M059J (cell line): Measurements from ENCODE around the gene NSL1. TPM values are rescaled to one million over a fixed set of nuclear protein-coding genes. Genes with fewer than 3 reads are reported as not detected.

Experiments used
- DNase-seq: peaks from one replicate; pipeline ENCODE4 v3.0.0-alpha.2; 2012; ENCODE audit warnings: low read depth
- total RNA-seq: library from RNA; depleted of rRNA; stranded (reverse); fragments of >200 nt; shearing (Covaris generic); gene quantifications from 2 replicates; pipeline ENCODE4 v1.2.3, GENCODE V29; 2014; rRNA removed

The NSL1 gene
- total RNA-seq, 1 experiment from 2014 or later = 87.9 TPM

DNA sequence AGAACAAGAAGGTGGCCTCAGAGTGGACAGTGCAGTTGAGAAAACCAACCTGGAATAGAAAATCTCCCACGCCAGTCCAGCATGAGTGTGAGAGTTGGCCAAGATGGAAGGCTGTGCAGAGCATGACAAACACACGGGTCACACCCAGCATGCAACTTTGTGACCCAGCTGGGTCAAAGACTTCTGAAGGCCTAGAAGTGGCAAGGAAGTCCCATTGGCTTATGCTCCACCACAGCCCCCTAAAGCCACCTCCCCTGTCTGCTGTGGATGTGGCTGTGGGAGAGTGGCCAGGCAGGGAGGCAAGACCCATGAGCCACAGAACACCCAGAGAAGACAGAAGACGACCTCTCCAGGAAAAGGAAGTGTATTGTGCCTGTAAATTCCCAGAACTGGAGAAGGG, 105.5 kb downstream of the NSL1 start:
- DNase-seq = no peak

DNA sequence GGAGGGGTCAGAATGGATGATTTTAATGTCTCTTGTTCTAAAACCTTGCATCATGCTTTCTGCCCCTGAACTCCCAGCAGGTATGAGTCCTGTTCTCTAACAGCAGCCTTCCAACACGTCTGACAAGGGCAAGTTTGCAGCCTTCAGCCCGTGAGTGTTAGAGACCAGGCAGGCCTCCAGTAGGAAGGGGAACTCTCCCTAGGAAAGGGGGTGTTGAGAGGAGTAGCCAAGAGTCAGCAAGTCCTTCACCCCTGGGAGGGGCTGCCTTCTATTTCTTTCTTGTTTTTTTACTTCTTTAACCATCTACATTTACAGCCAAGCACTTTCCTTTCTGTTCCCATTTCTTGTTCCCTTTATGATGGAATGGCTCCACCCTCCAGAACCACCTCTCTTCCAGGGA, 106.1 kb downstream of the NSL1 start:
- DNase-seq = no peak

DNA sequence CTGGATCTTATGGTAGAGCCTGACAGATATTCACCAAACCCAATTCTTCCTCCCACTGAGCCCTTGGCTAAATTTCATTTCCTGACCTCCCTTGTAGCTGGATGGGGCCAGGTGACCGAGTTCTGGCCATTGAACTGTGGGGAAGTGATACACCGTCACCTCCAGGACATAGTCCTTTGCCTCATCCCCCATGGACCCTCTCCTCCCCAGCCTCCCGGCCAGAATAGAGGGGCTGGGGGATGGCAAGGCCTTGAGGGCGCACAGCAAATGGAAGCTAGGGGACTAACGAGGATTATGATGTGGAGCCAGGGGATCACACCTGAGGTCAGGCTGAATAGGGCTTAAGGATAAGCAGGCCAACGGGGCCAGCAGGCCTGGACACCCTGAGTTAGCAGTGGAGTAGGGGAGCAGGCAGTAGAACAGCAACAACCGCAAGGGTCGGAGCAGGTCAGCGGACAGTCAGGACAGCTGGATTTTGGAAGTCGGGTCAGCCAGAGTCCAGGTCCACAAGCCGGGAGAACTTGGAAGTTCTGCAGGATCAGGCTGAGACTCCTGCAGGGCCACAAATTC, 107.0 kb downstream of the NSL1 start:
- DNase-seq = no peak

DNA sequence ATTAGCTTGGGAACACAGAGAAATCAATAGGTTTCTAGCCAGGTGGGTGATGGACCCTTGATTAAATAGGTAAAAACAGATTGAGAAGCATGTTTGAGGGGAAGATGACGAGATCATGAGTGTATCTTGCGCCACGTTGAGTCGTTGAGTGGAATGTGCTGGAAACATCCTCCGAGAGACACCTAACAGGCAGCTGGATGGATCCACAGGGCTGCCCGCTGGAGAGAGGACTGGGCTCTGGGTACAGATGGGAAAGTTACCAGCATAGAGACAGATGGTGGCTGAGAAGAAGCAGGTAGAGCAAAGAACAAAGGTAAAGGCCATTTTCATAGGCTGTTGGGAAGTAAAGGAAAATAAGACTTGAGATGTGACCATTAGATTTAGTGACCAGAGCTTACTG, 107.5 kb downstream of the NSL1 start:
- no peak for DNase-seq

DNA sequence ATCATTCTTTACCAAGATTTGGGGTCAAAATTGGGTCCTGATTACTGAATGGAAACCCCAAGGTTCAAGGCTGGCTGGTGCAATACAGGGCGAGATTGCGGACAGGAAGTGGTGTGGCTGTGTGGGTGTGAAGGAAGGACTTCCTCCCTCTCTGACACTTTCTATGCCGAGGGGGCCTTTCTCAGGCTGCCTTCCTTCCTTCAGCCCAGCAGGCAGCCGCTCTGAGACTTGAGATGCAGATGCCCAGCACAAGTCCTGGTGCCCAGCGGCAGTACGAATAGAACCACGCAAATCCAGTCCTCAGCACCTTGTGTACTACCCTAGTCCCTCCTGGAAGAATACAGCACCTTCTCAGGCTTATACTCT, 108.2 kb downstream of the NSL1 start:
- no peak for DNase-seq

DNA sequence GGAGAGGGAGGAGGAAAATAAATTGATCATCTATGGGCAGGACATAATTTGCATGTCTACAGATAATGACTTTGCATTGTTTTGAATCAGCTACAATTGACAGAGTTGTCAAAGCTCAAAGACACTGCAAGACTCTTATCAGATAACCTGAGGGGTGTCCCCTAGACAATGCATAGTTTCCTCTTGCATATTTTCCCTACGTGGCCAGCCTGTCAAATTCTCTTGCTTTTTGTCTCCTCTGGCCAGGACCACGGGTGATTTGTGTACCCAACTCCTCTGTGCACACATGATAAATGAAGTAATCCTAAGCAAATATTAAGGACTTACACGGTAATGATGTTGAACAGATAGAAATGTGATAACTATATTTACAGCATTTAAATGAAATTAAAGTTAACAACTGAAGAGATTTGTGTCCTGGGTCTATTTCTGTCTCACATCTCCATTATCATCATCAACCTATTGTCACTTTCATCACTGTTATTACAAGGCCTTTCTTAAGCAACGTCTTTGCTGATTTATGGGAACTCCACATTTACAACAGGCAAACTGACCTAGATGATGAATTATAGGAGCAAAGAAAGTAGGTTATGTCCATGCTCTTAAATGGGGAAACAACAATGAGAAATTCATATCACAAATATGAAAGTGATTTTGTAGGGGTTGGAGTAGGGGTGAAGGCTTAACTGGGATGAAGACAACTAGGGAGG, 110.7 kb downstream of the NSL1 start:
- DNase-seq = no peak

DNA sequence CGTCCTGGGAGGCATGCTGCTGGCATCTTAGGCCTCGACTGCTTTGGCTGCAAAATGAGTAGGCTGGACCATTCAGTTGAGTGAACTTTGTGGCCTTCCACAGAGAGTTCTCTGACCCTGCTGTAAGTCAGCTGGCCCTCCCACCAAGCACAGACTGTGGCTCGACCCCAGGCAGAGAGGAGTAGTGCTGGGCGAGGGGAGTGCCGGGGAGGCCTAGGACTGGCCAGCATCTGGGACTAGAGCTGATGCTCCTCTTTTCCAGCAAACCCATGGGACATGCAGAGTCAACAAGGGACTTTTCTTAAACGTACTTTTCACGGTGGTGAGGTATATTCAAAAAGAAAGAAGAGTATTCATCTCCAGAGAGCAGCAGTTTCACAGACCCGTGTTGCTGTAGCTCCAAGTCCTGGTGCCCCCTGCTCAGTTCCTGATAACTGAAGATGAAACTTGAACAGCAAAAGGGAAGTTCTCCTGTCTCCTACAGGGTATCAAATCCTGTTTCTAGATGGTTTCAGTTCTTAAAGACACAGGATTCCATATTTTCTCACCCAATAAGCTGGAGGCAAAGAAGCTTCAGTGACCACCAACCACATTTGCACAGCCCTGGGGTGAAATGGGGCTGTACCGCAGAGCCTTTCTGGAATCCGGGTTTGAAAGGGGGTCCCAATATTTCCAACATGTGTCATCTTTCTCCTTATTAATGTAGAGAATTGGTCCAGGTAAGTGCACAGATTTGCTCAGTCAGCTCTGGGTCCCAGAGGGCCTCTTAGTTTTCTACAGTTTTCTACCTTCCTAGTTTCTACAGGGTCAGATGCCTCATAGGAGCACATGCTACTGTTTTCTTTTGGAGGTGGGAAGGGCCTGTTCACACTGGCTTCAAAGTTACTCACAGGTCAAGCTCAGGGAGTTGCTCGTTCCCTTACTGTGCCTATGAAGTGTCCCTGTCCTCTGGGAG, 112.8 kb downstream of the NSL1 start:
- DNase-seq = no peak

DNA sequence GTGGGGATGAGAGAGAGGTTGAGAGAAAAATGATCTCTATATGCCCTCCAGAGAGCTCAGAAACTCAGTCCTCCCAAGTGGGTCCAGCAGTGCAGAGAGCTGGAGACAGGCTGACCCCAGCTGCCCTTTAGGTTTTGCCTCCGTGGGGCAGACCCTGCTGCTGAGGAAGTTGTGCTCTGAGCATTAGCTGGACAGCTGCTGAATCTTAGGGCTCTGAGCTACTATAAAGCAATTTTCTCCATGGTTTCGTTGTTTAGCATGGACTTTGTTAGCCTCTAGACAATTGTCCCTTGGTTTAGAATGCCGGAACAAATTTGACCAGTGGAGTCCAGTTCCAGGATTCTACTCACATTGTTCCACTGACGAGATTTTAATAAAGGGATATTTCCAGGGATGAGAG, 114.0 kb downstream of the NSL1 start:
- no peak for DNase-seq

DNA sequence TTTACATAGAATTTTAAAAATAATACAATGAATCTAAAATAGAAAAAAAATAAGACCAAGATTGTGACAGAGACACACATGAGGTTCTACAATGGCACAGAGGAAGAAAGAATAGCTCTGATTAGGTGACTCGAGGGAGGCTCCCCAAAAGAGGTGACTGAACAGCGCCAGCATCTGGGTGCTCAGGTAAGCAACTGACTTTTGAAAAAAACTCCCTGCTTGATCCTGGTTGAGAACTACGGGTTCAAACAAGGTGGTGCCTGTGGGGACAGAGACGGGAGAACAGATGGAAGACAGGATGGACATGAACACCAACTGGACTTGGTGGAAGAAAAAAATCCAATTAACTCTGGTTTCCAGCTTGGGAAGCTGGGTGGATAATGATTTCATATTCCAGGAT, 114.4 kb downstream of the NSL1 start:
- DNase-seq = no peak

Other genes with a start within 250 kb of the NSL1 start
- 5.1 and 6.0 TPM in 2 replicates for gene ATF3, start 183.0 kb downstream of the NSL1 start, total RNA-seq
- gene BATF3, start 91.9 kb downstream of the NSL1 start, total RNA-seq = 3.3 and 3.7 TPM in 2 replicates
- gene TATDN3, start 117 bp upstream of the NSL1 start, total RNA-seq = 12.5 and 15.7 TPM in 2 replicates
- 1.8 TPM in 1 of 2 replicates, not detected in the other for gene SPATA45, start 55.9 kb upstream of the NSL1 start, total RNA-seq
- gene FLVCR1, start 66.5 kb upstream of the NSL1 start, total RNA-seq = 4.2 and 8.1 TPM in 2 replicates
- 0.44 and 0.79 TPM in 2 replicates for gene VASH2, start 158.8 kb upstream of the NSL1 start, total RNA-seq
- gene ANGEL2, start 224.1 kb upstream of the NSL1 start, total RNA-seq = 19.1 and 31.8 TPM in 2 replicates